ENCODE results near the gene PHC2.

The PHC2 gene

DNA sequence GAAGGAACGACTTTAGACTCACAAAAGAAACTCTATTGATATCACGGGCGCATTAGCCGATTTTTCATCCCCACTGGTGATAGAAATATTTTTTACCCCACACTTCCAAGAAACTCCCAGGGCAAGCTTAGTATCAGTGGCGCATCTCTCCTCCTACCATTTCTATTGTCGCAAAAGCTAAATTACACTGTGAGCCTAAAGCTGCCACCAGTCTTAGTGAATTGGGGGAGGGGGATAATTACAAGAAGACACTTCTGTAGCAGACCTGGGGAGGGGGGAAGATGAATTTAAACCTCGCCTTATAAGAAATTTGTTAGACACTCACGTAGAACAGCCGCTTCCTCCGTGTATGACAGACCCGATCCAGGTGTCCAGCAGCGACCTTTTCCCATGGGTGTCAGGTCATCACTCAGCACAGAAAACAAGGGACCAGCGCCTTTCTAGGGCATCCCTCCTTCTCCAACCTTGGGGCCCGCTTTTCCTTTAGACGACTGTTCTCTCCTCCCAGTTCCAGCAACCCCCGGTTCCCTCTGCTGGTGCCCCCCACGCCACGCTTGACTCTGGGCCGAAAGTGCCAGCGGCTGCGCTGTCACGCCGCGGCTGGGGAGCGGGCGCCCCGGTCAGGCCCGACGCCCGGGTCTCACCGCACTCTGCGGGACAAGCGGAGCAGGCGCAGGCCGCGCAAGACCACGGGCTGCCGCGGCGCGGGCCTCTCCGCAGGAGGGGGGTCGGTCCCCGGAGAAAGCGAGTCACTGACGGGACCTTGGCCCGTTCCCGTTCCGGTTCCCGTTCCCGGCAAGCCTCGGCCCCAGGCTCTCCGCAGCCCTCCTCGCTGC lies 821 bp downstream of the PHC2 start:
- H3K4me3 ChIP-seq (ENCODE audit: low read depth, low read length): peak overlapping the region; percentile 72
- TF ChIP-seq, protein P1, sequence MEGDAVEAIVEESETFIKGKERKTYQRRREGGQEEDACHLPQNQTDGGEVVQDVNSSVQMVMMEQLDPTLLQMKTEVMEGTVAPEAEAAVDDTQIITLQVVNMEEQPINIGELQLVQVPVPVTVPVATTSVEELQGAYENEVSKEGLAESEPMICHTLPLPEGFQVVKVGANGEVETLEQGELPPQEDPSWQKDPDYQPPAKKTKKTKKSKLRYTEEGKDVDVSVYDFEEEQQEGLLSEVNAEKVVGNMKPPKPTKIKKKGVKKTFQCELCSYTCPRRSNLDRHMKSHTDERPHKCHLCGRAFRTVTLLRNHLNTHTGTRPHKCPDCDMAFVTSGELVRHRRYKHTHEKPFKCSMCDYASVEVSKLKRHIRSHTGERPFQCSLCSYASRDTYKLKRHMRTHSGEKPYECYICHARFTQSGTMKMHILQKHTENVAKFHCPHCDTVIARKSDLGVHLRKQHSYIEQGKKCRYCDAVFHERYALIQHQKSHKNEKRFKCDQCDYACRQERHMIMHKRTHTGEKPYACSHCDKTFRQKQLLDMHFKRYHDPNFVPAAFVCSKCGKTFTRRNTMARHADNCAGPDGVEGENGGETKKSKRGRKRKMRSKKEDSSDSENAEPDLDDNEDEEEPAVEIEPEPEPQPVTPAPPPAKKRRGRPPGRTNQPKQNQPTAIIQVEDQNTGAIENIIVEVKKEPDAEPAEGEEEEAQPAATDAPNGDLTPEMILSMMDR (IDR thresholded peaks at IDR 0.05; ENCODE audit: low read depth, low read length): no peak

DNA sequence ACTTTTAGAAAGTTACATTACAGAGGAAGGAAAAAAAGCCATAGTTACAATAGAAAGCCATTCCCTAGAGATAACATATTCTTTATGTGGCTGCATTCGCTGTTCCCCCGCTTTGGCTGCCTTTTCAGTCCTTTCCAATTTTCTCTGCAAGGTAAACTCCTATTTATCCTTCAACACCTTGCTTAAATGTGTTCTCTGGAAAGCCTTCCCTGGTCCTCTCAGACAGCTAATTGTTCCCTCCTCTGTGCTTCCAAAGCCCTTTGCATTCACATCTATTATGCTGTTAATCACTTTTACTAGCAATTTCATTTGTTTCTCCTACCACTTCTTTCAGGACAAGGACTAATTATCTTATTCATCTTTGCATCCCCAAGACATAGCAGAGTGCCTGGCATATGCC lies 1.6 kb downstream of the PHC2 start:
- H3K4me3 ChIP-seq (ENCODE audit: low read depth, low read length): no peak overlapping the region; the same call in 1 of the 2 replicates
- TF ChIP-seq, protein P1 (IDR thresholded peaks at IDR 0.05; ENCODE audit: low read depth, low read length): no peak

DNA sequence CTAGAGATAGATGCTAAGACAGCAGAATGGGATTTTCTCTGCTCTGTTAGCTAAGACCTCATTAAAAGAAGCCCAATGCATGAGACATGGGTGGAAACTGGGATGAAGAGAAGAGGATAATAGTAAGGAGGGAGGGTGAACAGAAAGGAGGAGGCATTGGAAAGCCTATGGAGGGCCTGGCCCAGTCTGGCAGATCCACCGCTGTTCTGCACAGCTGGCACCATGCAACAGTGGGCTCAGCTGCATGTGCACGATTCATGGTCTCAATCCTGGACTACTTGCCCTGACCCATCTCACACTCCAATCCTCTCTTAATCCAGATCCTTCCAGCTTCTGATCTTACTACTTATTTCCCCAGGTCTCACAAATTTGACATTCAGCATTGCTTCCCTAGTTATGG lies 2.2 kb downstream of the PHC2 start:
- TF ChIP-seq, protein P1 (IDR thresholded peaks at IDR 0.05; ENCODE audit: low read depth, low read length): no peak
- no peak overlapping the region for H3K4me3 ChIP-seq (ENCODE audit: low read depth, low read length)

DNA sequence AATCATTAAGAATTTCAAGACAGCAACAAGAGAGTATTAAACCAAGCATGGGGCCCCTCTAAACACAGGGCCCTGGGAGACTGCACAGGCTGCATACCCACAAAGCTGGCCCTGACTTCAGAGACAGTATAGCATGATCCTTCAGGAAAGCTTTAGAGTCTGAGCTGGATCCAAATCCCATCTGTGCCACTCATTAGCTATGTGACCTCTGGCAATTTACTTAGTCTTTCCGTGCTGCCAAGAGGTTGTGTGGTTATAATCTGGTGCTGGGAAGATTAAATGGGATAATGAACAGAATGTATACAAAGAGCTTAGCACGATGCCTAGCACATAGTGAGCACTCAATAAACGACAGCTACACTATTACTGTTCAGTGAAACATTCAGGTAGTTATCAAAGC lies 4.0 kb downstream of the PHC2 start:
- TF ChIP-seq, protein P1 (IDR thresholded peaks at IDR 0.05; ENCODE audit: low read depth, low read length): no peak

DNA sequence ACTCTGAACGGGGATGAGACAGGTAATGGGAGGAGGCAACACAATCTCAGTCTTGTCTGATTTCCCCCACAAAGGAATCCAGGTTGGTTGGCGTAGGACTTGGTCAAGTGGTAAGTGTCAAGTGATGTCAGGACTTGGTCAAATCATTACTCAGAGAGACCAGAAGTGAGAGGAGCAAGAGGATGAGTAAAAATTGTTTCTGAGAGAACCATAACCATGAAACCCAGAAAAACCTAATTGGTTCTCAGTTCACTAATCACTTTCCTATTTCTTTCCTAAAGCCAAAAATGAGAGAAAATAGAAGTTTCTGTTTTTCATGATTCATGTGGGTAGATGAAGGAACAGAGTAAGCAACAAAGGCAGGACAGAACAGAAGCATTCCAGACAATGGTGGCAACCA lies 5.0 kb downstream of the PHC2 start:
- TF ChIP-seq, protein P1 (IDR thresholded peaks at IDR 0.05; ENCODE audit: low read depth, low read length): no peak
- H3K4me3 ChIP-seq (ENCODE audit: low read depth, low read length): no peak overlapping the region

More for the DNA sequence above, 4.0 kb downstream of the PHC2 start:
- H3K4me3 ChIP-seq (ENCODE audit: low read depth, low read length): no peak overlapping the region

DNA sequence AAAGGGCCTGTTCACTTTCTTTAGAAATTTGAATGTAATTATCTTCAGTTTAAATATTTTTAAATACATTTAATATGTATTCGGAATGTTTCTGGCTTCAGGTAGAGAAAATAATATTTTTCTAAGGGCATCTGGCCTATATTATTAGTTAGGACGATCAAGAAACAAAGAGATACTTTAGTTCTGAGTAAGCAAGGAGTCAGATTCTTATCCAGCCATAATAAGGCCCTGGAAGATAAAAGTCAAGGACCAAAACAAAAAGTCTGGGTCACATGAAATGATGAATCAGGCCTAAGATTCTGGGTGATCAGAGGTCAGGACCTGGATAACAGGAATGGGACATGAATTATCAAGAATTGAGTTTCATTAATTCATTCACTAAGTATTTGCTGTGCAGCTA lies 6.3 kb downstream of the PHC2 start:
- no peak overlapping the region for H3K4me3 ChIP-seq (ENCODE audit: low read depth, low read length)
- TF ChIP-seq, protein P1 (IDR thresholded peaks at IDR 0.05; ENCODE audit: low read depth, low read length): no peak

DNA sequence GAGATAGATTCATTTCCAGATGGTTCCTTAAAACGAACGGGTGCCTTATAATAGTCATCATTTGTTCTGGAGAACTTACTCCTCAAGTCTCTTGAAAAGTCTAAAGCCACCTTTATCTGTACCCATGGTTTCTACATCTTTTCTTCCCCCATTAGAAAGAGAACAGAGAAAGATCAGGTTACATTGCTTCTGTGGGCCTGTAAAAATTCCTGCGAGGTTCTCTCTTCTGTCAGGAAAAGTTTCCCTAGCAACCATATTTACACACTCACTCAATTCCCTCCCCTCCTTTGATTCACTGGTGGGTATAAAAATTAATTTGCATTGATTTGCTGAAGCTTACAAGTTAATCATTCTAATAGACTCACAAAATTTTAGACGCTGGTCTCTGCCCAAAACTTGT lies 6.7 kb downstream of the PHC2 start:
- TF ChIP-seq, protein P1 (IDR thresholded peaks at IDR 0.05; ENCODE audit: low read depth, low read length): no peak
- no peak overlapping the region for H3K4me3 ChIP-seq (ENCODE audit: low read depth, low read length)
